Activated naive CD8-positive, alpha-beta T cell treated with anti-CD3 and anti-CD28 coated beads, Interleukin-2, amount 50 U/mL, for 16 hours (primary cell): ENCODE data around the gene NR1H2.

Source experiments
- DNase-seq: peaks from one replicate; pipeline ENCODE4 v3.0.0-alpha.2; 2020; ENCODE audit warnings: low read depth, low spot score

The NR1H2 gene

GRCh38 chr19:50422397-50423278 is 46.4 kb downstream of the NR1H2 start:
- no peak for DNase-seq

GRCh38 chr19:50423279-50424113 is 47.2 kb downstream of the NR1H2 start:
- no peak for DNase-seq

- DNase-seq: no peak
These were observed 49.3 kb downstream of the NR1H2 start for GRCh38 chr19:50425581-50425980.

- DNase-seq: no peak
These were observed 51.2 kb downstream of the NR1H2 start for GRCh38 chr19:50427318-50427925.

DNA sequence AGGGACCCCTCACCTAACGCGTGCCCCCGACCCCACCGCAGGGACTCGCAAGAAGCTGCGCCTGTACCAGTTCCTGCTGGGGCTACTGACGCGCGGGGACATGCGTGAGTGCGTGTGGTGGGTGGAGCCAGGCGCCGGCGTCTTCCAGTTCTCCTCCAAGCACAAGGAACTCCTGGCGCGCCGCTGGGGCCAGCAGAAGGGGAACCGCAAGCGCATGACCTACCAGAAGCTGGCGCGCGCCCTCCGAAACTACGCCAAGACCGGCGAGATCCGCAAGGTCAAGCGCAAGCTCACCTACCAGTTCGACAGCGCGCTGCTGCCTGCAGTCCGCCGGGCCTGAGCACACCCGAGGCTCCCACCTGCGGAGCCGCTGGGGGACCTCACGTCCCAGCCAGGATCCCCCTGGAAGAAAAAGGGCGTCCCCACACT is 51.8 kb downstream of the NR1H2 start:
- DNase-seq: no peak

DNA sequence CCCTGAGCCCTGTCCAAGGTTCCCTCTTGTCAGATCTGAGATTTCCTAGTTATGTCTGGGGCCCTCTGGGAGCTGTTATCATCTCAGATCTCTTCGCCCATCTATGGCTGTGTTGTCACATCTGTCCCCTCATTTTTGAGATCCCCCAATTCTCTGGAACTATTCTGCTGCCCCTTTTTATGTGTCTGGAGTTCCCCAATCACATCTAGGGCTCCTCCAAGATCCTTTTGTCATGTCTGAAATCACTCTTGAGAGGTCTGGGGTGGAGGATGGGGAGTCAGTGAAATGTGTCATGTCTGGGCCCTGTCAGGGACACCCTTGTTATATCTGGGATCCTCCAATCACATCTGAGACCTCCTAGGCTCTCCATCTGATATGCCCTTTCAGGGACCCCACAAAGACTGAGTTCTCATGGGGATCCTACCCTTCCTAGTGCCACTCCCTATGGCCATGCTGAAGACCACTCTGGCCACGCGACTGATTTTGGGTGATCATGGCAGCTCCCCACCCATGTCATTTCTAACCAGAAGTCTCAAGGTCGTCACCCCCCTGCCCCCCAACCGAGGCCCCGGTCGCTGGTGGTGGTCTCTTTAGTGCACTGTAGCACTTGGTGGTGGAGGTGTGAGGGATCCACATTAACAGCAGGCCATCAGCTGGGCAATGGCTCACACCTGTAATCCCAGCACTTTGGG is 52.7 kb downstream of the NR1H2 start:
- no peak for DNase-seq

DNA sequence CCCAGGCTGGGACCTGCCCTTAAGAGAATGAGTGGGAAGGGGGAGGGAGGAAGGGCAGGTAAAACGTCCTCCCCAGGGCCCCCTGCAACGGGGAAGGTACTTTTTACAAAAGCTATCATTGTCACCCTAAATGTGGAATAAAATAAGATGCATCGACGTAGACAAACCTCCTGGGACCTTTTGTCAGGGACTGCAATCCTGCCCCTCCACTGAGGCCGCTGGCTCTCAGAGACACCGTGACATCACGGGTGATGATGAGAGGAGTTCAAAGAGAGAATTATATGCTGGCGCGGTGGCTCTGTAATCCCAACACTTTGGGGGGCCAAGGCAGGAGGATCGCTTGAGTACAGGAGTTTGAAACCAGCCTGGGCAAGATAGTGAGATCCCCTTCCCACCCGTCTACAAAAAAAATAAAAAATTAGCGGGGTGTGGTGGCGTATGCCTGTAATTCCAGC is 54.7 kb downstream of the NR1H2 start:
- DNase-seq: no peak

- peak; percentile 54 for DNase-seq
These were observed 55.3 kb downstream of the NR1H2 start for GRCh38 chr19:50431343-50432220.

GRCh38 chr19:50432221-50433028 is 56.2 kb downstream of the NR1H2 start, which contains the start of gene MYBPC2:
MYBPC2 (plus strand) TSS chr19:50432892; CDS start chr19:50432954, 62 bp downstream.
- no peak for DNase-seq
